GM21529 (cell line): ENCODE results near the gene FLOT2.
"Not testable (repeated sequence)": the region's sequence is repeated elsewhere in the genome, so short reads cannot be mapped to it uniquely, and the experiment has no call there.

Experiments
- ATAC-seq: cut with Tn5 transposase; IDR thresholded peaks from one replicate; pipeline ENCODE4 v1.9.1; 2021; ENCODE audit not compliant: unreplicated experiment

FLOT2 gene

DNA sequence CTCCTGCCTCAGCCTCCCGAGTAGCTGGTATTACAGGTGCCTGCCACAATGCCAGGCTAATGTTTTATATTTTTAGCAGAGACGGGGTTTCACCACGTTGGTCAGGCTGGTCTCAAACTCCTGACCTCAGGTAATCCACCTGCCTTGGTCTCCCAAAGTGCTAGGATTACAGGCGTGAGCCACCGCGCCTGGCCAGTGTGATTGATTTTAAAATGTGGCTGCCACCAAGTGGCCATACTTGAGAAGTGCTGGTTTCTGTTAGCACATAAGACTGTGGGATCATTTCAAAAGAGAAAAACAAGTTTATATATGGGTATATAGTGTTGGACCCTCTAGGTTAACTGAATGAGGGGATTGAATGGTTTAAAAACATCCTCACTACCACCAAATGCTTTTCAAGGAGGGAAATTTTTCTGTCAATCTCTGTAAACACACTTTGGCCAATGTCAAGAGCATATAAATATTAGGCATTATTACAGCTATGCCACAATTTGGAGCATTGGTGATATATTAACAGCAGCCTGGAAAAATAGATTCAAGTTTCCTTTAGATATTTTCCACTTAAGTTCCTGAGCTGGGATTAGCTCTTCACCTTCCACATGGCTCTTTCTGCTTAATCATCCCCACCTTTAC lies 18.9 kb upstream of the FLOT2 start:
- ATAC-seq, result no peak

DNA sequence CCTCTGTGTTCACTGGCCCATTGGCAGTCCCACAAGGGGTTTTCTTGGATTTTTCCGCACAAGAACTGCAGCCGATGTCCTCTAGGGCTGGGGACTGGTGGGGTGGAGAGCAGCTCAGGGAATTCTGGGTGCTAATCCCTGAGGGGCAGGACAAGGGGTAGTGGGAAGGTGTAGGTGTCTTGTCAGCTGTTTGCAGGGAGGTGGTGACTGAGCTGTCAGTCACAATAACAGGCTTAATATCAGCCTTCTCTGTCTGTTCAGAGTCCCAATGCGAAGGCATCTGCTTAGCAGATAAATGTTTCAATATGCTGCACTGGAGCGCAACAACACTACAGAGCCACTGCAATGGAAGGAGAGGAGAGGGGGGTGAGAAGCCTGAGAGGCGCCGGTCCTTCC lies 15.4 kb upstream of the FLOT2 start:
- ATAC-seq, result no peak

DNA sequence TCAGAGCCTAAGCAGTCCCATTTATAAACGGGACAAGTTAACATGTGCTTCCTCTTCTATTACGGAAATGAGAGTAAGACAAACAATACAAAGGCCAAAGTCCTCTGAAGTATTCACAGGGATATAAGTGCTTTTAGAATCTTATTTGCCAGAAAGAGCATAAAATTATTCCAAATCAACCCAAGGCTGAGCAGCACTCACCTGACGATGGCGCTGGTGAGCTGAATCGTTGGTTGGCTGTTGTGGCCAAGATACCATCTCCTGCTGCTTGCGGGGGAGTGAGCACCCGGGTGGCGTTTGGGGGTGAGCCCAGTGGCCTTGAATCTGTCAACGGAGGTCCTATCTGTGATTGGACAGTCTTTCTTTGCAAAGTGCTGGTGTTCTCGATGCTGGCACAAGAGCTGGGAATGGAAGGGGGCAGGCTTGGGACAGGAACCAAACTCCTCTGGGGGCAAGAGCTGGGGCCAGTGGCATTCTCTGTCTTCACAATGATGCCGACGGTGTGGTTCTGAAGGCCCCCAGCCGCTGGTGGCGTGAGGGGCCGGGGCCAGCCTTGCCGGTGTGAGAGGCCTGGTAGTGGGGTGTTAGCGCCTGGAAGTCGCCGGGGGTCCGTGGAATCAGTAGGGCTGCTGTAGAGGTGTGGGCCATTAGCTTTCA lies 14.9 kb upstream of the FLOT2 start:
- ATAC-seq, result no peak

DNA sequence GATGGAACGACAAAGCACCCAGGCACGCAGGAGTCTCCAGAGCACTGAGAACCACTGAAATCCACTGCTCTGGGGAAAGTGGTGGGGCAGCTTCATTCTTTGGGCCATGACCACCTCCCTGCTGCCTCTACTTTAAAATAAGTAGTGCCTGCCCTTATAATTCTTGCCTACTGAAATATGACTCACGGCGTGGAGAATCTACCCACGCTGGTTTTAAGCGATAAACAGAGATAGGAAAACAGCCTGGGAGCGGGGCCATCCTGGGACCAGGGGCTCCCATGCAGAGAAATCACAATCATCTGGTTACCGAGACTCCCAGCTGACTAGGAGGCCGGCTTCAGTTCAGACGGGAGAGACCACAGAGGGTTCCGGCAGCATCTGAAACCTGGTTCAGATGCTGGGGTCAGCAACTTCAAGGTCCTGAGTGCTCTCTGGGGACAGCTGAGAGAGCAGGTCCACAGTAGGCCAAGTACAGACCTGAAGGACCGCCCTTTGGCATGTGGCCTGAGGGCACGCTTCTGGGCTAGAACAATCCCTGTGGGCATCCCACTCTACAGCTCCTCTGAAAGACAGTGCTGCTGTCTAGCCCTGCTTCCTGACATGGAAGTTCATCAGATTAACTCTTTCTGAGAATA lies 14.0 kb upstream of the FLOT2 start:
- ATAC-seq, result no peak

DNA sequence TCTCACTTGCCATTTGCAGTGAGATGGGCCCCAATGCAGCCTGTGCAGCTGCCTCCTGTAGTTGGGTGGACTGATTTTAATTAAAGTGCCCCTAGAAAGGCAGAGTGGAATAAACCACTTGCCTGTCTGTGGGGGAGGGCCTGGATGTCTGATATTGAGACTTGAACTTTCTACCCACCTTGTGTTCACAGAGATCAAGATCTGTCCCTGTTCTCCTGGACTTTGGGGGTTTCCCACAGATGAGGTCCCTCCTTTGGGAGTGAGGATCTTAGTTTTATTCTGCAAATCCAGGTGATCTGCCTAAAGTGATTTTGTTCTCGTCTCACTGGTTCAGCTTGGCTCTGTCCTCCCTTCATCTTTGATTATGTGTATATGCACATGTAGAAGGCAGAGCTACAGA lies 13.0 kb upstream of the FLOT2 start:
- no peak for ATAC-seq

DNA sequence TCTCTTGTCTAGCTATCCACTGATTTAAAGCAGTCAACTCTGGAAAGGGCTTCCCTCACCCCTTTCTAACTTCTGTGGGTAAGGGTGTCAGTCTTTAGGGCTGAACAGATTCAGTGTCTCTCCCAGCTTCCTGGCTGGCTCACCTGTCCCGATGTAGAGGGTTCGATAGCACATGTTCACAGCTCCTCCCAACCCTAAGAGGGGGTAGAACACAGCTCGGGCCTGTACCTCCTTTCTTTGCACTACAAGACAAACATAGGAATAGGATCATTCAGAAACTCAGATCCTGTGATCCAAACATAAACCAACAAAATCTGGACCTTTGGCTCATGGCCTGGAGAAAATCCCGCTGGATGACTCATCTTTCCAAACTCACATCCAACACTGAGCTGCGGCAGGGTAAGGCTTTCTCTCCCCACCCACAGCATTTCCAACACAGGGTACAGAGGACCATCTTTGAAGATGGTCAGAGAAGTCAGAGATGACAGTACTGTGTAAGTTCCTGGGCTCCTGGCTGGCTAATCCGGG lies 11.2 kb upstream of the FLOT2 start:
- ATAC-seq, result no peak

DNA sequence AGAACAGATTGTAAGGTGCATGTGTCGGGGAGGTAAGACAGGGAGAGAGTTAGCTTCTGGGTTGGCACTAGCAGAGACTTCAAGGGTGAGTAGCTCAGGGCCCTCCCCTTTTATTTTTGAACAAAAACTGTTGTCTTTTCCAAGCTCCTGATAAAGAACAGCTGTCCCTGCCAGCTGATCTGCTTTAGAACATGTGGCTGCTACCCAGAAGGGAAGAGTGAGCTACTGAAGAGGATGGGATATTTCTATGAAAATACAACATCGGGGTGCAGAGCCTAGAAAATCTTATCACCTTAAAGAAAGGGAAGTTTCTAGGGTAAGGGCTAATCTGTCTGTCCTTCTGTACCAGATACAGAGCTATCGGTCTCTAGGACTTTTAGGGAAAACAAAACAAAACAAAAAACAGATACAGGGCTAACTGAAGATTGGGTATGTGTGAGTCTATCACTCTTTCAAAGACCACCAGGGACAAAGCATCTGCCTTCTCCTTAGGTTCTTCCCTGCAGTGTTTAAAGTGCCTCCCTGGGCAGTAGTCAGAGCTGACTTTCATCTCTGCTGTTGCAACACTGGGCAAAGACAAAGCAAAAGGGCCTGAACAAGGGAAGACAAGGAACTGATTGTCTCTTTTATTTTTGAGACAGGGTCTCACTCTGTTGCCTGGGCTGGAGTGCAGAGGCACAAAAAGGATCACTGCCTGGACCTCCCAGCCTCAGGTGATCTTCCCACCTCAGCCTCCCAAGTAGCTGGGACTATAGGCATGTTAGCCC lies 10.4 kb upstream of the FLOT2 start:
- no peak for ATAC-seq

DNA sequence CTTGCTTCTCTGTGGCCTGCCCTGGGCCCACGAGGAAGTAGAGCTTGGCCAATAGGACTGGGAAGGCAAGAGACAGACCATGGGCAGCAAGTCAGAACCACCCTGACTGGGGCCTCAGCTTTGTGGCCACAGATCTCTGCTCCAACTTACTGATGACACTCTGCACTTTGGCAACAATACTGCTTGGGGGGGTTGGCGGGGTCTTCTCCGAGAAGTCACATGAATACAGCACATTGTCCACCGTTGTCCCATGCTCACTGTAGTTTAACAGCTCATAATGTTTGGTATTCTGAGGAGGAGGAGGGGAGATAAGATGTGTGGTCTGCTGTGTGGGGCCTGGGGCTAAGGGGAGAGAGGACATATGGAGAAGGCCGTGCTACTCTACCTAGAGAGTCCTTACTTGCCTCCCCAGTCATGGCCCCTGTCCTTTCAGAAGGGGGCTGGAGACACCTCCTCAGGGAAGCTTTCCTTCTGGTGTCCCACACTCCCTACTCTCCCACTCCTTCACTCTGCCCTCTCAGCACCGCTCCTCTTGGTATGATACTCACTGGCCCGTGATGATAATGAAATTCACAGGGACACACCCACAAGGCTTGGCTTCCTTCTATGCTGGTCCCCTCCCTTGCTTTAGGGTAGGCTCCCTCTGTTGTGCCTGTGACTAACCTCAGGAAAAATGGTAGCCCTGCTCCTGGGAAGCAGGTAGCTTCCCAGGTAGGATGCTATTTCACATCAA lies 9.3 kb upstream of the FLOT2 start:
- no peak for ATAC-seq

DNA sequence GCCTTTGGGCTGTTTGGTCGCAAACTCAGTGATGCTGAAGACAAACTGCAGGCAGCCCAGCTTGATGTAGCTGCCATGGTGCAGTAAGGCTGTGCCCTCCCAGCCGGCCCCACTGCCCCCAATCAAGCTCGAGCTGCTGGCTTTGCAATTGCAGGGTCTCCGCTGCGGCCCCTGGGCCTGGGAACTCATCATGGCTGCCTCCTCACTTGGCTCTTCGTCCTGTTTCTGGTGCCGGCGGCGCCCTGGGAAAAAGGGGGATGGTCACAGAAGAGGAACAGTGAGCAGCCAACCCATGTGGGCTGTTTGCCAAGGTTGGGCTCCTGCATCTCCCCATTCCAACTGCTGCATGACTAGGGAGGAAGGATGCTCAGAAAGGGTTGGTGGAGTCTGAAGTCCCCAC lies 8.7 kb upstream of the FLOT2 start:
- ATAC-seq, result no peak

DNA sequence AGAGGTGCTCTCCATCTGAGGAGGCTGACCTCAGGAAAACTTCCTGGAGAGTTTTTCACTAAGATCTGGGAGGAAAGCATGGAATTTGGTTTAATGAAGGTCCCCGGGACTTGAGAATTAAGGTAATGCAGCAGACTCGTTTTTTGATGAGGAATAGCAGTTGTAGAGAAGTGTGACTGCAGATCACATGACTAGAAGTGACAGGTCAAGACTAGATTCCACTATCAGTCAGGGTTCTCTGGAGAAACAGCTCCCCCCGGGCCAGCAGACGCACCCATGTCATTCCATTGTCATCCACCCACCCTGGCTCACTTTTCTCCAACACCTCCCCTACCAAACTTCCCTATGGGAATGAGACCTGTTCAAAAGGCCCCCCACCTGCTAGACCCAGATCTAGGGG lies 7.3 kb upstream of the FLOT2 start:
- ATAC-seq, result no peak

DNA sequence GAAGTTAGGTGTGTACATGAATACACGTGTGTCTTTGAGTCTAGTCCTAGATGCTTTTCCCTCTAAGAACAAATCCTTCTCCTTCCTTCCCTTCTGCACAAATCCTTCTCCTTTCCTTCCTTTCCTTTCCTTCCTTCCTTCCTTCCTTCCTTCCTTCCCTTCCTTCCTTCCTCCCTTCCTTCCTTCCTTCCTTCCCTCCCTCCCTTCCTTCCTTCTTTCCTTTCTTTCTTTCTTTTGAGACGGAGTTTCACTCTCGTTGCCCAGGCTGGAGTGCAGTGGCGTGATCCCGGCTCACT lies 6.0 kb upstream of the FLOT2 start:
- ATAC-seq, result not testable (repeated sequence)

DNA sequence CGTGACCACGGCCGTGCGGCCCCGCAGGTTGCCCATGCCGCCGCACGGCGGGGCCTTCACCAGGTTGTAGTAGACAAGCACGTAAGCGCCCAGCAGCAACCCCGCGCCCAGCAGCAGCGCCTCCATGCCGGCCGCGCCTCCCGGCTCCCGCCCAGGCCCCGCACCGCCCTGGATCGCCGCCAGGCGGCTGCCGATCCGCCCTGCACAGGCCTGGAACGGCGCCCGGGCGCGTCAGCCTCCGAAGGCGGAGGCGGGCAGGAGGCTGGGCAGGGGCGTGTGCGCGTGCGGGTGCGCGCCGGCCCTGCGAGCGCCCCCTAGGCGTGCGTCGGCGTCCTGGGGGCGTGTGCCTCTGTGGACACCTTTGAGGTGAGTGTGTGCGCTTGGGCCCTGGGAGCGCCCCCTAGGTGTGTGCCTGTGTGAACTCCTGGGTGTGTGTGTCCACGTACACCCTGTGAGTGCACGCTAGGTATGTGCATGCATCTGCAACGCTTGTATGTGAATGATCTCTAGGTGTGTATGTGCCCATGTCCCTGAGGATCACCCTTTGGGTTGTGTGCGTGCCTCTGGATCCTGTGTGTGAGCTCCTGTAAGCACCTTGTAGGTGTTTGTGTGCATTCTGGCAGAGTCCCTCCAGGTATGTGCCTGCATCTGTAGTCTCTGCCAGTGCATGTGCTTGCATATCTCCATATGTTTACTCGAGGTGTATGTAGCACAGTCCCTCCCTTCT lies 5.4 kb upstream of the FLOT2 start, which contains the start of gene DHRS13:
Gene DHRS13, minus strand, starts transcription at position 261 of the 727 bp plus-strand sequence. Its CDS starts 135 bp downstream, at position 126.
- ATAC-seq, result peak; percentile 82

DNA sequence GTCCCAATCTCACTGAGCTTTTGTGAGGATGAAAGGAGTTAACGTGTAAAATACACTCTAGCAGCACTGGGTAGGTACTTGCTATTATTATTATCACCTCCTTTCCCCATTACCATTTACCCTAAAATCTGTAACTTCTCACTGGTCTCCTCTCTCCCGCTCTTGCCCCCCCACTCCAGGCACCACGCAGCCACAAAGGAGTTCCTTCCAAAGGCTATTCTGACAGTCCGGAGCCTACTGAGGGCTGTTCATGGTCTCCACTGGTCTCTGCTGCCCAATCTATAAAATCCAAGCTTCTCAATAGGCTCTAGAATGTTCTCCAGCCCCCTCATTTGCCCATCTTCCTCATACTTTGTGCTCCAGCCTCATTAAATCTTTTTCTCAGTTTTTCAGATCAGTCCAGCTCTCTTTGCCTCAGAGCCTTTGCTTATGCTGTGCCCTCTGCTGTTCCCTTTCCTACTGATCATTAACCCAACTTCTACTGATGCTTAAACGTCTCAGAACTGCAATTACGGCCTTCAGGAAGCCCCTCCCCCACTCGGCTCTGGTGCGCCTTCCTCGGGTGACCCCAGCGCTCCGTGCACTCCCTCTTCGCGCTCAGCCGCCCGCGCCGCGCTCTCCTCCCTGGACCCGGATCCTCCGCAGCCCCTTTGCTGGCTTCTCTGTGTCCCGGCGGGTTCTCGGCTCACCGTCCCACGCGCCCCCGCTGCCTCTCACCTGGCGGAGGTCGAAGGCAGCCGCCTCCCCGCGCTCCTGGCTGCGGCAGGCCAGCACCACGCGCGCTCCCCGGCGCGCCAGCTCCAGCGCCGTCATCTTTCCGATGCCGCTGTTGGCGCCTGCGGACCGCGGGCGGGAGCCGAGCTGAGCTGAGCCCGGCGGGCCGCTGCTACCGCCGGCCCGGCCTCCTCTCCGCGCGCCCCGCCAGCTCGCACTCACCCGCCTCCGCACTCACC lies 4.6 kb upstream of the FLOT2 start:
- peak; percentile 19 for ATAC-seq

DNA sequence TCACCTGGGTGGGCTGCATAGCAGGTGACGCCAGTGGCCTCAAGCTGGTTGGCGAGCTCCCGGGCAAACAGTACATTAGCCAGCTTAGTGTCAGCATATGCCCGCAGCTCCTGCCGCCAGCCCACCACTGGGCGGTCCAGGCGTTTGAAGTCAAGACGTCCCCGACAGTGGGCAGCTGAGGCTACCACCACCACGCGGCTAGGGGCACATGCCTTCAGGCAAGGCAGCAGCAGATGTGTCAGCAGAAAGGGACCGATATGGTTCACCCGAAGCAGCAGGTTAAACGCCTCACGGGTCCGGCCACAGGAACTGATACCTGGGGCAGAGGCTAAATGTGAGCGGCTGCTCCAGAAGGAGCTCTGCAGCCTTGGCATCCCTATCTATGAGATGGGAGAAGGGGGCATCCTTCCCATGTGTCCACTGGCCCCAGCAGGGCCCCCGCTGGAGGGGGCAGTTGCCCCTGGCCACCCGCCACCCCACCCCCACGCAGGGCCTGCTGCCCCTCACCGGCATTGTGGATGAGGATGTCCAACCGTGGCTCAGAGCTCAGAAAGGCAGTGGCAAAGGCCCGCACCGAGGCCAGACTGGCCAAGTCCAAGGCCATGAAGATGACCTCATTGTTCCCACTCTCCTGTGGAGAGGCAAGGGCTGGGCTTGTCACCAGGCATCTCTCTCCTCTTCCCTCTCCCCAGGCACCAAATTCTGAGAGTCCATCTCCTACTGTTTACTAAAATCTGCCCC lies 3.6 kb upstream of the FLOT2 start:
- ATAC-seq, result no peak

DNA sequence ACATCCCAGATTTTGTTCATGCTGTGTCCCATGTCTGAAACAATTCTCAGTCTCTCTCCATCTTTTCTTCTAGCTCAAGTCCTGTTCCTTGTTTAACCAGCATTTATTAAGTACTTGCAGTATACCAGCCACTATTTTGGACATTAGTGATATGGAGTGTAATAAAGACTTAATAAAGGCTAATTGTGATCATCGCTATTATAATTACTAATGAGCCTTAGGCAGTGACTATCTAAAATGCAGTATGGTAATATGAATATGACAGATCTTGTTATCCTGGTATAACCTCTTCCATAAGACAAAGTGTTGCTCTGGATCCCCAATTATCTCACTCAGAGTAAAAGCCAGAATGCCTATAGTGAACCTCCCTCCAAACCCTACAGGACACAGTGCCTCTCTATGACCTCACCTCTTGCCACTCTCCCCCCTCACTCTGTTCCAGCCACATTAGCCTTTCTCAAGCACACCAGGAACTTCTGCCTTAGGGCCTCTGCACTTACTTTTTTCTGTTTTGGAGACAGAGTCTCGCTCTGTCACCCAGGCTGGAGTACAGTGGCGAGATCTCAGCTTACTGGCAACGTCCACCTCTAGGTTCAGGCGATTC lies 1.8 kb upstream of the FLOT2 start:
- ATAC-seq, result no peak

DNA sequence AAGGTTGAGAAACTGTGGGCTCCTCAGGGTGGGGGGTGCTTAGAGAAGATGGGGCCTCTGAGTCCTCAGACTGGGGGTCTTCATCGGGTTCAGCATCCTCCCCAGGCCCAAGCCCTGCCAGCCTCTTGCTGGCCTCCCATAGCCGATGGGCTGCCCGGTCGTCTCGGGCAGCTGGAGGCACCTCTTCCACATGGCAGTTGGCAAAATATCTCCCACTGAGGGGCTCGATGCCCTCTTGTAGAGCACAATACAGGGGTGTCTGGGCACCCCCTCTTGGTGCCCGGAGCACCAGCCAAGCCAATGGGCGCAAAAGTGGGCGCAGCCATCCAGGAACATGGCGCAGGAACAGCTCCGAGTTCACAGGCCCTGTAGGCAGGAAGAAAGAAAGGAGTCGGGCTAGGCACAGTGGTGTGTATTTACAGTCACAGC lies 1.0 kb upstream of the FLOT2 start:
- ATAC-seq, result no peak

DNA sequence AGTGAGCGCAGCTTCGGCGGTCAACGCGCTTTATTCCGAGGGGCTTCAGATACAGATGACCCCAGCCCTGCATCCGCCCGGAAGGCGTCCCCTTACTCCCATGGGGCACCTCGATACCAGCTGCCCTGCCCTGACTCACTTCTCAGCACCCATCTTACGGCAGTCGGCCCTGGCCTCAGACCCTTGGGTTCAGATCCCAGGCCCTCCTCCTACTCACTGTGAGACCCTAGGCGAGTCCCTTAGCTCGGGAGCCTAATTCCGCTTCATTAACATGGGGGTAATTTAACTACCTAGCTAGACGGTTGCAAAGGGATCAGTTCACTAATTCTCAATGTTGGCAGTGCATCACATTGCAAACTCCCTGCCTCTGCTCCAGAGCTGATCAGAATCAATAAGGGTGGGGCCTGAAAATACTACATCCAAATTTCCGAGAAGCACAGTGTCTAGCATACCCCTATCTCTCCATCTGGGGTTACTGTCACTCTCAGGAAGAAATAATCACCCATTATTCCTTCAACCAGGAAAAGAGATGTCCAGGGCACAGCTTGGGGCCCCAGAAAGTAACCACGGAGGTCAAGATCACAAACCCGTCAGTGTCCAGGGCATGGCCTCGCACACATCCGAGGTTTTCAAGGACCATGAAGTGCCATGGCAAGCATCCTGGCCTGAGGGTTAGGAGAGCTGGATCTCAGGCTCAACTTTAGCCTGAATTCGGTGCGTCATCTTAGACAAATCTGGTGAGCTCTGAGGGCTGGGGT lies 415 bp upstream of the FLOT2 start:
- ATAC-seq, result no peak
